H9 (cell line): Measurements from ENCODE around the gene SLC35E4. TPM values are rescaled to one million over a fixed set of nuclear protein-coding genes. Genes with fewer than 3 reads are reported as not detected.

Experiments
- DNase-seq: peaks from one replicate; pipeline ENCODE4 v3.0.0-alpha.2; 2017
- H2AFZ ChIP-seq: one replicate; pipeline ENCODE4 v1.6.1; 2013; ENCODE audit warnings: mild to moderate bottlenecking, low read length, control low read depth, moderate library complexity
- H2AK5ac ChIP-seq: 2 replicates; pipeline ENCODE4 v1.6.1; 2013; ENCODE audit warnings: low read length, control low read depth, mixed read lengths; ENCODE audit not compliant: insufficient read length
- H2BK120ac ChIP-seq: one replicate; pipeline ENCODE4 v1.6.1; 2013; ENCODE audit warnings: low read depth, mild to moderate bottlenecking, low read length, control low read depth, inconsistent platforms; ENCODE audit not compliant: poor library complexity, severe bottlenecking
- H2BK12ac ChIP-seq: 2 replicates; pipeline ENCODE4 v1.6.1; 2013; ENCODE audit warnings: low read length, control low read depth, mixed read lengths, low read depth; ENCODE audit not compliant: insufficient read length
- H2BK15ac ChIP-seq: 2 replicates; pipeline ENCODE4 v1.6.1; 2013; ENCODE audit warnings: low read depth, low read length, control low read depth
- H2BK20ac ChIP-seq: one replicate; pipeline ENCODE4 v1.6.1; 2013; ENCODE audit warnings: low read depth, mild to moderate bottlenecking, low read length, control low read depth, inconsistent platforms; ENCODE audit not compliant: poor library complexity, severe bottlenecking
- H2BK5ac ChIP-seq: 2 replicates; pipeline ENCODE4 v1.6.1; 2013; ENCODE audit warnings: low read length, control low read depth, mixed read lengths; ENCODE audit not compliant: insufficient read length
- H3K14ac ChIP-seq: 2 replicates; pipeline ENCODE4 v1.6.1; 2013; ENCODE audit warnings: low read length, control low read depth; ENCODE audit not compliant: insufficient read depth
- H3K18ac ChIP-seq: 2 replicates; pipeline ENCODE4 v1.6.1; 2013; ENCODE audit warnings: low read depth, mild to moderate bottlenecking, mixed read lengths, low read length, control low read depth; ENCODE audit not compliant: insufficient read length
- H3K23ac ChIP-seq: 2 replicates; pipeline ENCODE4 v1.6.1; 2013; ENCODE audit warnings: low read length, control low read depth, mixed read lengths, low read depth; ENCODE audit not compliant: insufficient read length
- H3K23me2 ChIP-seq: 2 replicates; pipeline ENCODE4 v1.6.1; 2013; ENCODE audit warnings: low read depth, mild to moderate bottlenecking, mixed read lengths, low read length, control low read depth; ENCODE audit not compliant: insufficient read length, poor library complexity, severe bottlenecking
- H3K27ac ChIP-seq: 2 replicates; pipeline ENCODE4 v1.5.1; 2013; ENCODE audit warnings: low read length, control low read depth, mixed read lengths, low read depth; ENCODE audit not compliant: insufficient read length
- H3K27me3 ChIP-seq: 2 replicates; pipeline ENCODE4 v1.6.1; 2013; ENCODE audit warnings: low read length, control low read depth, inconsistent platforms; ENCODE audit not compliant: insufficient read depth
- H3K4ac ChIP-seq: 2 replicates; pipeline ENCODE4 v1.6.1; 2013; ENCODE audit warnings: low read depth, mild to moderate bottlenecking, control low read depth, inconsistent platforms, low read length, moderate library complexity
- H3K4me1 ChIP-seq: 2 replicates; pipeline ENCODE4 v1.6.1; 2013; ENCODE audit warnings: low read length, control low read depth, inconsistent platforms; ENCODE audit not compliant: insufficient read depth
- H3K4me2 ChIP-seq: 2 replicates; pipeline ENCODE4 v1.6.1; 2013; ENCODE audit warnings: low read length, control low read depth, mixed read lengths; ENCODE audit not compliant: insufficient read length, insufficient read depth
- H3K56ac ChIP-seq: 2 replicates; pipeline ENCODE4 v1.6.1; 2013; ENCODE audit warnings: low read depth, mild to moderate bottlenecking, mixed read lengths, low read length, control low read depth; ENCODE audit not compliant: insufficient read length
- H3K79me1 ChIP-seq: 2 replicates; pipeline ENCODE4 v1.6.1; 2013; ENCODE audit warnings: low read depth, mild to moderate bottlenecking, moderate library complexity, low read length, control low read depth, inconsistent platforms; ENCODE audit not compliant: insufficient read depth, poor library complexity, severe bottlenecking
- H3K79me2 ChIP-seq: 2 replicates; pipeline ENCODE4 v1.6.1; 2013; ENCODE audit warnings: low read length, control low read depth, inconsistent platforms; ENCODE audit not compliant: insufficient read depth
- H3K9ac ChIP-seq: 2 replicates; pipeline ENCODE4 v1.6.1; 2013; ENCODE audit warnings: low read length, control low read depth, mixed read lengths; ENCODE audit not compliant: insufficient read length; ENCODE audit errors: extremely low read depth
- H3K9me3 ChIP-seq: one replicate; pipeline ENCODE4 v1.6.1; 2013; ENCODE audit warnings: low read depth, low read length, inconsistent platforms; ENCODE audit not compliant: control insufficient read depth
- H3T11ph ChIP-seq: one replicate; pipeline ENCODE4 v1.6.1; 2013; ENCODE audit warnings: mild to moderate bottlenecking, low read length, control low read depth, inconsistent platforms
- H4K20me1 ChIP-seq: one replicate; pipeline ENCODE4 v1.6.1; 2013; ENCODE audit not compliant: control insufficient read depth, insufficient read length, insufficient read depth
- H4K5ac ChIP-seq: 2 replicates; pipeline ENCODE4 v1.6.1; 2013; ENCODE audit warnings: low read depth, mild to moderate bottlenecking, mixed read lengths, low read length, control low read depth; ENCODE audit not compliant: insufficient read length
- H4K8ac ChIP-seq: replicated peaks from 2 replicates; pipeline ENCODE4 v1.6.1; 2013; ENCODE audit warnings: low read length, control low read depth, mixed read lengths, low read depth; ENCODE audit not compliant: insufficient read length
- H4K91ac ChIP-seq: 2 replicates; pipeline ENCODE4 v1.6.1; 2013; ENCODE audit warnings: low read depth, mild to moderate bottlenecking, moderate library complexity, mixed read lengths, low read length, control low read depth; ENCODE audit not compliant: insufficient read length
- H3K27ac Mint-ChIP-seq, 3 experiments: 2 replicates in 2 of 3; 3 replicates in 1 of 3; pipeline ENCODE4 v1.8.0; 2020 to 2021; ENCODE audit warnings: mixed read lengths in 3 of 3, mild to moderate bottlenecking in 1 of 3, moderate library complexity in 1 of 3
- H3K27me3 Mint-ChIP-seq: 2 replicates; pipeline ENCODE4 v1.8.0; 2021; ENCODE audit warnings: low read depth, mild to moderate bottlenecking, moderate library complexity, mixed read lengths
- H3K36me3 Mint-ChIP-seq, 3 experiments: 2 replicates in 2 of 3; 3 replicates in 1 of 3; pipeline ENCODE4 v1.8.0; 2020 to 2021; ENCODE audit warnings: low read depth in 3 of 3, mixed read lengths in 3 of 3; ENCODE audit not compliant: insufficient read depth in 1 of 3
- H3K4me1 Mint-ChIP-seq, 2 experiments: 2 replicates each; pipeline ENCODE4 v1.8.0; 2020; ENCODE audit warnings: mixed read lengths in 2 of 2
- H3K4me3 Mint-ChIP-seq, 2 experiments: 2 replicates in 1 of 2; 3 replicates in 1 of 2; pipeline ENCODE4 v1.8.0; 2020 to 2021; ENCODE audit warnings: mild to moderate bottlenecking in 2 of 2, mixed read lengths in 2 of 2, moderate library complexity in 1 of 2
- H3K9me3 Mint-ChIP-seq, 2 experiments: 2 replicates in 1 of 2; 3 replicates in 1 of 2; pipeline ENCODE4 v1.8.0; 2020; ENCODE audit warnings: mild to moderate bottlenecking in 2 of 2, mixed read lengths in 2 of 2, moderate library complexity in 1 of 2
- WGBS: extraction: QIAGEN DNeasy Blood & Tissue Kit; methylation state at CpG from one replicate; pipeline ENCODE4 v1.1.7; 2013; ENCODE audit warnings: missing lambda C conversion rate, low lambda C conversion rate, mixed read lengths; ENCODE audit not compliant: insufficient read length; ENCODE audit errors: extremely low coverage; 5-methylcytosine and 5-hydroxymethylcytosine counted together
- total RNA-seq: library from RNA; stranded (reverse); gene quantifications from 2 replicates; pipeline ENCODE4 v1.2.1, GENCODE V29; 2021
- TF ChIP-seq, protein P1 (sequence below): fragments of 200-600 bp; sonication (generic); conservative IDR thresholded peaks from 3 replicates; pipeline ENCODE4 v1.8.0; 2021; ENCODE audit warnings: antibody characterized with exemption, mild to moderate bottlenecking

SLC35E4 gene
- total RNA-seq, 1 experiment from 2014 or later, result 3.7 TPM

DNA sequence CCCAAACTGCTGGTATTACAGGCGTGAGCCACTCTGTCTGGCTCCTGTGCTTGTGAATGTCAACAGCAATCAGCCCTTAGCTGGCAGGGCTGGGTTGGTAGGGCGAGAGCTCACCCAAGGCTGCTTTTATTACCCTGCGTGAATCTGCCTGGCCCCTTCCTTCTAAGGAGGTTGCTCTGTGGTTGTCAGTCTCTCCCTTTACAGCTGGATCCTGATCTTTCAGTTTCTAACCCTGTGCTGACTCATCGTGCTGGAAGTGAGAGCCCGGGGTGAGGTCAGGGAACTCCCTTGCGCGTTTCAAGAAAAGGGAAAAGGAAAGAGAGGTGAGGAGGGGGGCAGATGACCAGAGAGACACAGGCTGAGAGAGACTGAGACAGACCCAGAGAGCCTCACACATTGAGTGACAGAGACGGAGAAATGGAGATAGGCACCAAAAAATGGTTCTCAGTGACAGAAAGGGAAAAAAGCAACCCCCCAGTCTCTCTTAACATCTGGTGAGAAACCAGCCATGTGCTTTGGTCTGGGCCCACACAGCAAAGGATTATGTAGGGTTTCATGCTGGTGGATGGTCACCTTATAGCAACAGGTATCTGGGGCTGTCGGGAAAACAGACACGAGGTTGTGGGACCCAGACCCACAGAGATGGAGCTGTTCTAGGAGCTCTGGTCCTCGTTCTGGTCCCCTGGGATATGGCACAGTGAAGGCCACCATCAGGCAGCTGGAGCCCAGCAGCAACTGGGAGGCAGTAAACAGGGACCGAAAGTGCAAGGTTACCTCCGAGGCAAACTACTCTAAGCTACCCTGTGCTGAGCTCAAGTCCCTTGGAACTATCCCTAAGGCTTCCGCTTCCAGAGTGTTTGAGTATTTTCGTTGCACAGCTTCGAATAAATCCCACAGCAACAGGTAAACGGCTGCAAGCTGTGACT lies 26.1 kb upstream of the SLC35E4 start:
- Histone ChIP-seq H4K5ac (no peak overlapping the region), H3K27me3 (no peaks in the 10 kb centered on the region), H2BK15ac (no peak overlapping the region), H3K4ac (no peak overlapping the region), H3K14ac (no peak overlapping the region; the same call in 1 of the 2 replicates), H3K27ac (no peak overlapping the region), H2AFZ (no peak overlapping the region), H4K8ac (no peak overlapping the region), H2BK5ac (no peak overlapping the region), H2BK120ac (no peak overlapping the region), H3K4me2 (peak overlapping the region; percentile 82), H3K23ac (no peak overlapping the region), H2BK20ac (no peak overlapping the region), H2AK5ac (no peak overlapping the region), H3K18ac (no peak overlapping the region), H3T11ph (no peak overlapping the region), H3K56ac (no peak overlapping the region), H3K9ac (peak overlapping the region; percentile 10), H3K4me1 (0 out of 2 replicates have a peak, but pooled peaks cover 6% of the 10 kb centered on the region), H3K79me2 (no peaks in the 10 kb centered on the region), H4K91ac (no peak overlapping the region), H3K23me2 (peaks cover 6% of the 10 kb centered on the region), H3K79me1 (peaks cover 4% of the 10 kb centered on the region), H4K20me1 (no peaks in the 10 kb centered on the region), H2BK12ac (no peak overlapping the region), H3K9me3 (no peaks in the 10 kb centered on the region)
- peaks cover 38 to 42% of the 10 kb centered on the region in 2 experiments for H3K4me1 Mint-ChIP-seq
- H3K9me3 Mint-ChIP-seq, result no peaks in the 10 kb centered on the region
- H3K27me3 Mint-ChIP-seq, result no peaks in the 10 kb centered on the region
- H3K27ac Mint-ChIP-seq, result peak overlapping the region in 2 of 3 experiments; percentile 79 to 80; a peak in 4 of 7 replicates
- H3K4me3 Mint-ChIP-seq, result peak overlapping the region; percentile 77 to 85; a peak in 4 of 5 replicates
- H3K36me3 Mint-ChIP-seq, result peaks cover 22 to 51% (median 42%) of the 10 kb centered on the region in 3 experiments; a peak in 6 of 7 replicates
- DNase-seq, result no peak
- no CpG with 5 or more reads among the region's 17 CpGs for WGBS
- TF ChIP-seq, protein P1, sequence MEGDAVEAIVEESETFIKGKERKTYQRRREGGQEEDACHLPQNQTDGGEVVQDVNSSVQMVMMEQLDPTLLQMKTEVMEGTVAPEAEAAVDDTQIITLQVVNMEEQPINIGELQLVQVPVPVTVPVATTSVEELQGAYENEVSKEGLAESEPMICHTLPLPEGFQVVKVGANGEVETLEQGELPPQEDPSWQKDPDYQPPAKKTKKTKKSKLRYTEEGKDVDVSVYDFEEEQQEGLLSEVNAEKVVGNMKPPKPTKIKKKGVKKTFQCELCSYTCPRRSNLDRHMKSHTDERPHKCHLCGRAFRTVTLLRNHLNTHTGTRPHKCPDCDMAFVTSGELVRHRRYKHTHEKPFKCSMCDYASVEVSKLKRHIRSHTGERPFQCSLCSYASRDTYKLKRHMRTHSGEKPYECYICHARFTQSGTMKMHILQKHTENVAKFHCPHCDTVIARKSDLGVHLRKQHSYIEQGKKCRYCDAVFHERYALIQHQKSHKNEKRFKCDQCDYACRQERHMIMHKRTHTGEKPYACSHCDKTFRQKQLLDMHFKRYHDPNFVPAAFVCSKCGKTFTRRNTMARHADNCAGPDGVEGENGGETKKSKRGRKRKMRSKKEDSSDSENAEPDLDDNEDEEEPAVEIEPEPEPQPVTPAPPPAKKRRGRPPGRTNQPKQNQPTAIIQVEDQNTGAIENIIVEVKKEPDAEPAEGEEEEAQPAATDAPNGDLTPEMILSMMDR, result no peak
